Endothelial cell of umbilical vein (primary cell): Measurements from ENCODE around the gene SSTR5. TPM values are rescaled to one million over a fixed set of nuclear protein-coding genes. Genes with fewer than 3 reads are reported as not detected.

Experiments
- BruUV-seq: library from RNA; stranded (reverse); fragments of 400-500 nt; replicated peaks from 2 replicates; lab custom pipeline; 2021; lab: Mats Ljungman, UMichigan
- CTCF ChIA-PET: fragments of 300-600, 350-600 bp; sonication (Branson Sonifier 250); formaldehyde crosslinking; loops from one replicate; lab custom pipeline; 2021; ENCODE audit warnings: antibody characterized with exemption, inconsistent platforms; lab: Charles Lee
- POLR2A ChIA-PET: fragments of 300-600, 350-600 bp; sonication (Branson Sonifier 250); formaldehyde crosslinking; loops from one replicate; lab custom pipeline; 2021; ENCODE audit warnings: antibody characterized with exemption, inconsistent platforms; lab: Charles Lee
- DNase-seq: peaks from one replicate; pipeline ENCODE4 v3.0.0-alpha.2; 2011; ENCODE audit warnings: low read depth, low spot score
- FAIRE-seq: peaks from 2 replicates; lab custom pipeline; 2011; peaks lifted over from hg19 to GRCh38; lab: Jason Lieb, UNC
- H2AFZ ChIP-seq: 2 replicates; pipeline ENCODE4 v1.6.0; 2012; ENCODE audit warnings: low read depth, low read length, control low read depth, inconsistent platforms
- H3K27ac ChIP-seq: 2 replicates; pipeline ENCODE4 v1.5.1; 2011; ENCODE audit warnings: low read depth, mild to moderate bottlenecking, control low read depth, low read length, moderate library complexity; ENCODE audit not compliant: insufficient read depth
- H3K27me3 ChIP-seq, 2 experiments: 2 replicates each; pipeline versions ENCODE4 v1.6.0 to v1.6.1; 2011; ENCODE audit warnings: low read length in 2 of 2, mixed read lengths in 1 of 2; ENCODE audit not compliant: control insufficient read depth in 2 of 2, insufficient read depth in 2 of 2
- H3K36me3 ChIP-seq, 2 experiments: 2 replicates in 1 of 2; 3 replicates in 1 of 2; pipeline ENCODE4 v1.5.1; 2011; ENCODE audit warnings: low read length in 2 of 2, mild to moderate bottlenecking in 1 of 2, moderate library complexity in 1 of 2; ENCODE audit not compliant: control insufficient read depth in 2 of 2, insufficient read depth in 2 of 2; ENCODE audit errors: extremely low read depth in 1 of 2
- H3K4me1 ChIP-seq: 3 replicates; pipeline ENCODE4 v1.5.1; 2011; ENCODE audit warnings: mild to moderate bottlenecking, low read length; ENCODE audit not compliant: control insufficient read depth, insufficient read depth; ENCODE audit errors: extremely low read depth
- H3K4me2 ChIP-seq: 2 replicates; pipeline ENCODE4 v1.6.1; 2011; ENCODE audit warnings: low read length, control low read depth, mixed read lengths; ENCODE audit not compliant: insufficient read depth
- H3K4me3 ChIP-seq, 3 experiments: fragments of 200-600 bp in 1 of 3; sonication (generic), shearing (Covaris generic) in 1 of 3; replicated peaks in 1 of 3; 2 replicates each; pipeline ENCODE4 v1.5.1; 2011 to 2016; ENCODE audit warnings: control low read depth in 3 of 3, low read length in 3 of 3, mild to moderate bottlenecking in 2 of 3, inconsistent platforms in 1 of 3, low read depth in 1 of 3, moderate library complexity in 1 of 3; ENCODE audit not compliant: insufficient read depth in 1 of 3
- H3K79me2 ChIP-seq: 2 replicates; pipeline ENCODE4 v1.6.0; 2012; ENCODE audit warnings: low read length, inconsistent platforms; ENCODE audit not compliant: control insufficient read depth, insufficient read depth
- H3K9ac ChIP-seq: replicated peaks from 2 replicates; pipeline ENCODE3; 2011; ENCODE audit warnings: low read length, control low read depth; ENCODE audit not compliant: insufficient read depth; ENCODE audit errors: extremely low read depth
- H3K9me1 ChIP-seq: replicated peaks from 3 replicates; pipeline ENCODE4 v1.6.0; 2011; ENCODE audit warnings: mild to moderate bottlenecking, low read length; ENCODE audit not compliant: control insufficient read depth, insufficient read depth; ENCODE audit errors: extremely low read depth
- H3K9me3 ChIP-seq: replicated peaks from 2 replicates; pipeline ENCODE4 v1.5.1; 2012; ENCODE audit warnings: low read length, inconsistent platforms; ENCODE audit not compliant: control insufficient read depth, insufficient read depth
- H4K20me1 ChIP-seq: replicated peaks from 2 replicates; pipeline ENCODE3; 2011; ENCODE audit warnings: mild to moderate bottlenecking, low read length; ENCODE audit not compliant: control insufficient read depth, insufficient read depth; ENCODE audit errors: extremely low read depth
- EZH2 ChIP-seq: IDR thresholded peaks from 2 replicates; pipeline ENCODE4 v1.6.1; 2012; ENCODE audit warnings: borderline replicate concordance, low read depth, mild to moderate bottlenecking, moderate library complexity, low read length, inconsistent platforms; ENCODE audit not compliant: severe bottlenecking
- FOS ChIP-seq: IDR thresholded peaks from 2 replicates; pipeline ENCODE4 v1.6.1; 2011; ENCODE audit warnings: mild to moderate bottlenecking, low read length, moderate library complexity, borderline replicate concordance; ENCODE audit not compliant: insufficient read depth
- GATA2 ChIP-seq: IDR thresholded peaks from 2 replicates; pipeline ENCODE4 v1.7.0; 2011; ENCODE audit warnings: low read depth, mild to moderate bottlenecking, moderate library complexity, mixed read lengths, low read length; ENCODE audit not compliant: insufficient read length, insufficient read depth
- JUN ChIP-seq: IDR thresholded peaks from 2 replicates; pipeline ENCODE4 v1.6.1; 2011; ENCODE audit warnings: borderline replicate concordance, low read depth; ENCODE audit not compliant: insufficient read length, insufficient read depth
- MYC ChIP-seq: IDR thresholded peaks from one replicate; pipeline ENCODE4 v1.6.1; 2011; ENCODE audit warnings: mild to moderate bottlenecking, low read depth, low read length
- POLR2A ChIP-seq: IDR thresholded peaks from 2 replicates; pipeline ENCODE4 v1.6.1; 2012; ENCODE audit warnings: low read depth, mild to moderate bottlenecking, control low read depth, low read length
- POLR2AphosphoS5 ChIP-seq: IDR thresholded peaks from 2 replicates; pipeline ENCODE4 v1.6.1; 2012; ENCODE audit warnings: low read depth, mild to moderate bottlenecking, control low read depth, low read length, moderate library complexity; ENCODE audit not compliant: insufficient read depth
- dilution Hi-C: fragments of 300-500 bp; cut with MboI; formaldehyde crosslinking; loops from one replicate; pipeline ENCODE4 v1.15.0; 2019; ENCODE audit warnings: low sequenced_read_pairs; ENCODE audit not compliant: extremely low pct_ligation_motif_present
- intact Hi-C: fragments of 100-400 bp; cut with micrococcal nuclease; formaldehyde crosslinking; loops from one replicate; pipeline ENCODE4 v1.10.0; 2022
- polyA plus RNA-seq, 4 experiments: library from polyadenylated mRNA; depleted of rRNA in 3 of 4; stranded (reverse) in 3 of 4; unstranded in 1 of 4; fragments of >200 nt; gene quantifications; 2 replicates each; pipeline versions ENCODE4 v1.2.1 to v1.2.3, GENCODE V29; 2011 to 2012; ENCODE audit warnings: missing spikeins in 1 of 4
- total RNA-seq: library from RNA; stranded (reverse); gene quantifications from 2 replicates; pipeline ENCODE4 v1.2.3, GENCODE V29; 2021
- TF ChIP-seq, protein P1 (sequence below): IDR thresholded peaks from 2 replicates; pipeline ENCODE4 v1.6.1; 2011; ENCODE audit not compliant: insufficient read depth, insufficient read length
- TF ChIP-seq, protein P2 (sequence below), 2 donors: IDR thresholded peaks; 1 replicate in 1 of 2; 2 replicates in 1 of 2; pipeline ENCODE4 v1.5.1; 2011; ENCODE audit warnings: low read length in 2 of 2, mild to moderate bottlenecking in 2 of 2, moderate library complexity in 2 of 2, control low read depth in 1 of 2, inconsistent platforms in 1 of 2, low read depth in 1 of 2; ENCODE audit not compliant: insufficient read depth in 1 of 2; ENCODE audit errors: extremely low read depth in 1 of 2

SSTR5 gene
- total and polyA plus RNA-seq, 2 donors (not counting 3 experiments of a cell fraction or from before 2014, with no cell fraction given), result 0.24 to 0.52 TPM

DNA sequence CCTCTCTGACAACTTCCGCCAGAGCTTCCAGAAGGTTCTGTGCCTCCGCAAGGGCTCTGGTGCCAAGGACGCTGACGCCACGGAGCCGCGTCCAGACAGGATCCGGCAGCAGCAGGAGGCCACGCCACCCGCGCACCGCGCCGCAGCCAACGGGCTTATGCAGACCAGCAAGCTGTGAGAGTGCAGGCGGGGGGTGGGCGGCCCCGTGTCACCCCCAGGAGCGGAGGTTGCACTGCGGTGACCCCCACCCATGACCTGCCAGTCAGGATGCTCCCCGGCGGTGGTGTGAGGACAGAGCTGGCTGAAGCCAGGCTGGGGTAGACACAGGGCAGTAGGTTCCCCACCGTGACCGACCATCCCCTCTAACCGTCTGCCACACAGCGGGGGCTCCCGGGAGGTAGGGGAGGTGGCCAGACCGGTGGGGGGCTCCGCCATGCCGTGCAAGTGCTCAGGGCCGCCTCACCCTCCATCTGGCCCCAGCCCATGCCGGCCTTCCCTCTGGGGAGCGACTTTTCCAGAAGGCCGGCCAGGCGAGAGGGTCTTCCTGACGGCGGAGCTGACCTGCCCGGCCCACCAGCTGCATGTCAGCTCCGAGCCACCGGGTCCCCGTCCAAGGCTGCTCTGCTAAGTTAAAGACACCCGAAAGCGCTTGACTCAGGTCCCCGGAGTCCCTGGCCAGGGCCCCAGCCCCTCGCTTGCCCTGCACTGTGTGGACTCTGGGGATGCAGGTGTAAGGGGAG, 7.4 kb downstream of the SSTR5 start:
- no peaks in the 10 kb centered on the region for H3K79me2 ChIP-seq
- no peak for DNase-seq
- ChIA-PET CTCF (interaction anchor here (1.8 kb wide), 1 partner anchor 23 kb away, joined by 12 read pairs; no protein-coding TSS in a partner anchor), POLR2A (no interaction called here)
- H3K9ac ChIP-seq, result no peak overlapping the region
- no peak for TF ChIP-seq EZH2
- no peak for TF ChIP-seq POLR2AphosphoS5
- TF ChIP-seq, protein P1, sequence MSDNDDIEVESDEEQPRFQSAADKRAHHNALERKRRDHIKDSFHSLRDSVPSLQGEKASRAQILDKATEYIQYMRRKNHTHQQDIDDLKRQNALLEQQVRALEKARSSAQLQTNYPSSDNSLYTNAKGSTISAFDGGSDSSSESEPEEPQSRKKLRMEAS, result no peak
- TF ChIP-seq POLR2A, result no peak
- no peak for TF ChIP-seq JUN
- TF ChIP-seq FOS, result no peak
- TF ChIP-seq MYC, result no peak
- no peak for TF ChIP-seq GATA2
- TF ChIP-seq, protein P2, sequence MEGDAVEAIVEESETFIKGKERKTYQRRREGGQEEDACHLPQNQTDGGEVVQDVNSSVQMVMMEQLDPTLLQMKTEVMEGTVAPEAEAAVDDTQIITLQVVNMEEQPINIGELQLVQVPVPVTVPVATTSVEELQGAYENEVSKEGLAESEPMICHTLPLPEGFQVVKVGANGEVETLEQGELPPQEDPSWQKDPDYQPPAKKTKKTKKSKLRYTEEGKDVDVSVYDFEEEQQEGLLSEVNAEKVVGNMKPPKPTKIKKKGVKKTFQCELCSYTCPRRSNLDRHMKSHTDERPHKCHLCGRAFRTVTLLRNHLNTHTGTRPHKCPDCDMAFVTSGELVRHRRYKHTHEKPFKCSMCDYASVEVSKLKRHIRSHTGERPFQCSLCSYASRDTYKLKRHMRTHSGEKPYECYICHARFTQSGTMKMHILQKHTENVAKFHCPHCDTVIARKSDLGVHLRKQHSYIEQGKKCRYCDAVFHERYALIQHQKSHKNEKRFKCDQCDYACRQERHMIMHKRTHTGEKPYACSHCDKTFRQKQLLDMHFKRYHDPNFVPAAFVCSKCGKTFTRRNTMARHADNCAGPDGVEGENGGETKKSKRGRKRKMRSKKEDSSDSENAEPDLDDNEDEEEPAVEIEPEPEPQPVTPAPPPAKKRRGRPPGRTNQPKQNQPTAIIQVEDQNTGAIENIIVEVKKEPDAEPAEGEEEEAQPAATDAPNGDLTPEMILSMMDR (IDR thresholded peaks at IDR 0.05; ENCODE audit: extremely low read depth in 1 of 2, insufficient read depth in 1 of 2, low read depth in 1 of 2, low read length in 2 of 2), result no peak
- H3K4me1 ChIP-seq, result peaks cover 30% of the 10 kb centered on the region
- intact Hi-C loops (no loop called here), dilution Hi-C loops (no loop called here)
- no peaks in the 10 kb centered on the region for H4K20me1 ChIP-seq
- H3K9me3 ChIP-seq, result no peaks in the 10 kb centered on the region
- H3K9me1 ChIP-seq, result no peaks in the 10 kb centered on the region
- H3K4me2 ChIP-seq, result no peak overlapping the region
- no peak for FAIRE-seq
- H3K27ac ChIP-seq, result no peak overlapping the region
- no TSS peak for BruUV-seq
- no peaks in the 10 kb centered on the region for H3K36me3 ChIP-seq
- H3K27me3 ChIP-seq, result no peaks in the 10 kb centered on the region
- H2AFZ ChIP-seq, result no peak overlapping the region
- no peak overlapping the region for H3K4me3 ChIP-seq
